ENCODE measurements around the gene CREB1.

Gene CREB1

DNA sequence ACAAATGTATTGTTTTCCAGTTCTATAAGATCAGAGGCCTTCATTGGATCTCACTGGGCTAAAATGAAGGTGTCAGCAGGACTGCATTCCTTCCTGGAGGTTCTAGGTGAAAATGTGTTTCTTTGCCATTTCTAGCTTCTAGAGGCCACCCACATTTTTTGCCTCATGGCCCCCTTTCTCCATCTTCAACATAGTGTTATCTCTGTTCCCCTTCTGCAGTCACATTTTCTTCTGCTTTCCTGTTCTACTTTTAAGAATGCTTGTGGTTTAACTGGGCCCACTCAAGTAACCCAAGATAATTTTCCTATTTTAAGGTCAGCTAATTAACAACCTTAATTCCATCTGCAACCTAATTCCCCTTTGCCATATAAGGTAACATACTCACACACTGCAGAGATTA lies 59.4 kb downstream of the CREB1 start:
- TF ChIP-seq, protein P1, sequence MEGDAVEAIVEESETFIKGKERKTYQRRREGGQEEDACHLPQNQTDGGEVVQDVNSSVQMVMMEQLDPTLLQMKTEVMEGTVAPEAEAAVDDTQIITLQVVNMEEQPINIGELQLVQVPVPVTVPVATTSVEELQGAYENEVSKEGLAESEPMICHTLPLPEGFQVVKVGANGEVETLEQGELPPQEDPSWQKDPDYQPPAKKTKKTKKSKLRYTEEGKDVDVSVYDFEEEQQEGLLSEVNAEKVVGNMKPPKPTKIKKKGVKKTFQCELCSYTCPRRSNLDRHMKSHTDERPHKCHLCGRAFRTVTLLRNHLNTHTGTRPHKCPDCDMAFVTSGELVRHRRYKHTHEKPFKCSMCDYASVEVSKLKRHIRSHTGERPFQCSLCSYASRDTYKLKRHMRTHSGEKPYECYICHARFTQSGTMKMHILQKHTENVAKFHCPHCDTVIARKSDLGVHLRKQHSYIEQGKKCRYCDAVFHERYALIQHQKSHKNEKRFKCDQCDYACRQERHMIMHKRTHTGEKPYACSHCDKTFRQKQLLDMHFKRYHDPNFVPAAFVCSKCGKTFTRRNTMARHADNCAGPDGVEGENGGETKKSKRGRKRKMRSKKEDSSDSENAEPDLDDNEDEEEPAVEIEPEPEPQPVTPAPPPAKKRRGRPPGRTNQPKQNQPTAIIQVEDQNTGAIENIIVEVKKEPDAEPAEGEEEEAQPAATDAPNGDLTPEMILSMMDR (IDR thresholded peaks at IDR 0.05) = no peak

DNA sequence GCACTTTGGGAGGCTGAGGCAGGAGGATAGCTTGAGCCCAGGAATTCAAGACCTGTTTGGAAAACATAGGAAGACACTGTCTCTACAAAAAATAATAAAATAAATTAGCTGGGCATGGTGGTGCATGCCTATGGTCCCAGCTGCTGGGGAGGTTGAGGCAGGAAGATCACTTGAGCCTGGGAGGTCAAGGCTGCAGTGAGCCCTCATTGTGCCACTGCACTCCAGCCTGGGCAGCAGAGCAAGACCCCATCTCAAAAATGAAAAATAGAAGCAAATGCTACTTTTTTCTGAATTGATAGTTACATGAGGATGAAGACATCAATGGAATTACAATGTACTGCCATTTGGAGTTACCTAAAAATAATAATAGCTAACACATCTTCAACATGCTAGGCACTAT lies 63.5 kb downstream of the CREB1 start:
- TF ChIP-seq, protein P1 (IDR thresholded peaks at IDR 0.05) = no peak

DNA sequence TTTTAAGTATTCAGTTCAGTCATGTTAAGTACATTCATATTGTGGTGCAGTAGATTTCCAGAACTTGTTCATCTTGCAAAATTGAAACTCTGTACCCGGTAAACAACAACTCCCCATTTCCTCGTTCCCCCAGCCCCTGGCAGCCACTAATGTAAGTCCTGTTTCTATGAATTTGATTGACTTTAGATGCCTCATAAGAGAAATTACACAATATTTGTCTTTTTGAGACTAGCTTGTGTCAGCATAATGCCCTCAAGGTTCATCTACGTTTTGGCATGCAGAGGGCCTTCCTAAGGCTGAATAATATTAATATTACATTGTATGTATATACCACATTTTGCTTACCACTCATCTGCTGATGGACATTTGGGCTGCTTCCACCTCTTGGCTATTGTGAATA lies 64.5 kb downstream of the CREB1 start:
- TF ChIP-seq, protein P1 (IDR thresholded peaks at IDR 0.05) = no peak

DNA sequence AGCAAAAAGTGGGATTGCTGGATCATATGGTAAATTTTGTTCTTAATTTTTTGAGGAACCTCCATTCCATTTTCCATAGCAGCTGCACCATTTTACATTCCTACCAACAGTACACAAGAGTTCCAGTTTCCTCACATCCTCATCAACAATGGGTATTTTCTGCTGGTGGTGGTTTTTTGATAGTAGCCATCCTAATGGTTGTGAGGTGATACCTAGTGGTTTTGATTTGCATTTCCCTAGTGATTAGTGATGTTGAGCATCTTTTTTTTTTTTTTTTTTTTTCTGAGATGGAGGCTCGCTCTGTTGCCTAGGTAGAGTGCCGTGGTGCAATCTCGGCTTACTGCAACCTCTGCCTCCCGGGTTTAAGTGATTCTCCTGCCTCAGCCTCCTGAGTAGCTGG lies 65.0 kb downstream of the CREB1 start:
- TF ChIP-seq, protein P1 (IDR thresholded peaks at IDR 0.05) = no peak

DNA sequence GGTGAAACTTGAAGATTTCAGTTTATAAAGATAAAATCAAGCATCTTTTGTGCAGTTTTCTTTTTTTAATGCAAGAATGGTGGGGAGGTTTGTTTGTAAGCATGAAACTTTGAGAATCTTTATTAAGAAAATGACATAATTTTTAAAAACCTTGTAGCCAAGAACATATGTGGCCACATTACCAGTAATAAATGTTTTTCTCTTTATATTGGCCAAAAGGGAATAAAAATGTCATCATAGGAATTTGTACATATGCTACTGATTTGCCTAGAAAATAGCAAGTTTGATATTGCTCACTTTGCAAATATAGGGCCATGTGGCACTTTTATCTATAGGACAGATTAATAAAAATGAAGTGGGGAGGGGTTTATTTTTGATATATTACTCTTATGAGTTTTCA lies 69.9 kb downstream of the CREB1 start:
- TF ChIP-seq, protein P1 (IDR thresholded peaks at IDR 0.05) = no peak

DNA sequence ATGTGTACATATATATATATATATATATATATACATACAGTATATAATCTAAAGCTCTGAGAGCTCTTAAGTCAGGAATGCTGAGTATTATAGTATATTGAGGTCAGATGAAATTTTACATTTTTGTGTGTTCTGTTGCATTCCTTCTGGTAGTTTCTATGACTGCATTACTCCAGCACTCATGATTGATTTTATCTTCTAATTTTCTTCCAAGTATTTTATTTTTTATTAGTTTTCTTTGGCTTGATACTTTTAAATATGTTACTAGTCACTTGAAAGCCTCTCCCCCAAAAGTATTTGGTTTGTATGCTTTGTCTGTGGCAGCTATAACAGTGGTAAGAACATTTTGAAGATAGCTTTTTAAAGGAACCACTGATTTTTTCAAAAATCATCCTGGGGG lies 70.5 kb downstream of the CREB1 start:
- TF ChIP-seq, protein P1 (IDR thresholded peaks at IDR 0.05) = no peak

DNA sequence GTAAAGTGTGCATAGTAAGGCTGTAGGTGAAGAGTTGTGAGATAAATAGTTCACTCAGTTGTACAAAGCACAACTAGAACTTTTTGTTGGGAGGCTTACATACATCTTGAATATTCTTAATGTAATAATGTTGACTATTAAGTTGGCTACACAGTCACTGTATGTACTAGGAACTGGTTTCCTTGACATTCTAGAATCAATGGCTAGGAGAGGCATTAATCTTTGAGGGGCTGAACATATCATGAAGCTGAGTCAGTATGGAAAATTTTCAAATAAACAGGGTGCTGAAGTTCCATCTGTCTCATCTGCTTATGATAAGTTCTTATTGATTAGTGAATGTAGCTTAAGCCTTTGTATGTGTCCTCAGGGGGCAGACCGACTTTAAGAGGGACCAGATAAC lies 72.0 kb downstream of the CREB1 start:
- TF ChIP-seq, protein P1 (IDR thresholded peaks at IDR 0.05) = no peak

DNA sequence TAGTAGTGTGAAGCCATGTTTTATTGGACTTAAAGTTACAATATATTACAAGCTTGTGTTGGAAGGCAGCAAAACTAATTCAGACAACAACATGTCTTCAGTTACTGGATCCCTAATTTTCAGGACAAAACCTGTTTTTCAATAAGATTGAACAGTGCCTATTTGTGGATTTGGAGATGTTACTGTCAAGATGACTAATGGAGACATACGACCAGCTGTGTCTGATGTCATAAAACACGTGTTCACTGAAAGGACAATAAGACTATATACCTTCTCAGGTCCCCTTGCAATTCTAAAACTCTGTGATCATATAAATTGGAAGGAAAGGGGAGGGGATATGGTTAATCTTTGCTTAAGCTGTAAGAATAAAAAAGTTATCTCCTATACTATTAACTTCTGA lies 73.7 kb downstream of the CREB1 start:
- TF ChIP-seq, protein P1 (IDR thresholded peaks at IDR 0.05) = no peak

Data from LNCAP (cell line).